ENCODE measurements around the gene NSD2. TPM values are rescaled to one million over a fixed set of nuclear protein-coding genes. Genes with fewer than 3 reads are reported as not detected.

Gene NSD2
- total and polyA plus RNA-seq, 9 donors = 9.1 to 41.9 (median 20.3) TPM

GRCh38 chr4:1883583-1883982, 12.4 kb downstream of the NSD2 start:
- Histone ChIP-seq H3K4me1 (ENCODE audit: insufficient read depth) (no peaks in the 10 kb centered on the region), H3K27me3 (no peaks in the 10 kb centered on the region), H3K4me3 (no peak overlapping the region), H3K36me3 (no peaks in the 10 kb centered on the region), H3K27ac (no peak overlapping the region), H3K9me3 (no peaks in the 10 kb centered on the region)
- 86% methylated on average over 8 of the region's 8 CpGs for WGBS, 3 donors
- intact Hi-C loops (cut with DNase I) = no loop called here
- no peak for TF ChIP-seq CTCF (IDR thresholded peaks at IDR 0.05)
- no peak for TF ChIP-seq POLR2A (IDR thresholded peaks at IDR 0.05)
- no peak for TF ChIP-seq EP300 (IDR thresholded peaks at IDR 0.05)
- no peak for DNase-seq

DNA sequence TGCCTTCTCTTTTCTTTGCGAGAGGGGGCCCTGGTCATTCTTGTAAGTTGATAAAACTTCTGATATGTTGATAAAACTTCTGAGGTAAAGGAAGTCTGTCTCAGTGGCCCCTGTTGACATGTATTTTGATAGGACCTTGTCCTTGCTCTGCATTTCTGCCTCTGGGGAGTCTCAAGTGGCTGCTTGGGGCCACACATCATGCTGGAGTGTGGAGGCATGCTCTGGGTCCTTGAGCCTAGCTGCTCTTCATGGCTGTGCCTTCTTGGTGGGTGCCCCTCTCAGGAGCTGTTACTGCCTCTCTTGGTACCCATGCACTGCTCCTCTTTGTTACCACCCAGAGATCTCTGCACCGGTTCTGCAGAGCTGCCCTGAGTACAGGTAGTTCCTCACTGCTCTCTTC, 14.2 kb downstream of the NSD2 start:
- DNase-seq = no peak
- Histone ChIP-seq H3K36me3 (no peaks in the 10 kb centered on the region), H3K27ac (no peak overlapping the region), H3K9me3 (no peaks in the 10 kb centered on the region), H3K27me3 (no peaks in the 10 kb centered on the region), H3K4me1 (ENCODE audit: insufficient read depth) (no peaks in the 10 kb centered on the region), H3K4me3 (no peak overlapping the region)
- 90 to 91% (median 90%) methylated on average over 2 of the region's 2 CpGs for WGBS, 3 donors
- TF ChIP-seq CTCF (IDR thresholded peaks at IDR 0.05) = no peak
- no peak for TF ChIP-seq POLR2A (IDR thresholded peaks at IDR 0.05)
- no peak for TF ChIP-seq EP300 (IDR thresholded peaks at IDR 0.05)
- intact Hi-C loops (cut with DNase I) = no loop called here

- DNase-seq = no peak
- intact Hi-C loops (cut with DNase I) = no loop called here
- H3K9me3 ChIP-seq = no peaks in the 10 kb centered on the region
- TF ChIP-seq CTCF (IDR thresholded peaks at IDR 0.05) (no peak), EP300 (IDR thresholded peaks at IDR 0.05) (no peak), POLR2A (IDR thresholded peaks at IDR 0.05) (no peak)
- H3K27ac ChIP-seq = no peak overlapping the region
- 71 to 80% (median 74%) methylated on average over 2 of the region's 2 CpGs for WGBS, 3 donors
- H3K4me3 ChIP-seq = no peak overlapping the region
- H3K36me3 ChIP-seq = no peaks in the 10 kb centered on the region
- no peaks in the 10 kb centered on the region for H3K4me1 ChIP-seq (ENCODE audit: insufficient read depth)
- H3K27me3 ChIP-seq = no peaks in the 10 kb centered on the region
Measured at GRCh38 chr4:1887052-1887451, 15.9 kb downstream of the NSD2 start.

GRCh38 chr4:1890979-1891570, 19.9 kb downstream of the NSD2 start:
- WGBS, 3 donors = 92 to 97% (median 96%) methylated on average over 11 of the region's 11 CpGs
- Histone ChIP-seq H3K36me3 (no peaks in the 10 kb centered on the region), H3K4me3 (no peak overlapping the region), H3K27ac (no peak overlapping the region), H3K4me1 (ENCODE audit: insufficient read depth) (no peaks in the 10 kb centered on the region), H3K9me3 (no peaks in the 10 kb centered on the region), H3K27me3 (no peaks in the 10 kb centered on the region)
- DNase-seq = no peak
- no peak for TF ChIP-seq POLR2A (IDR thresholded peaks at IDR 0.05)
- TF ChIP-seq EP300 (IDR thresholded peaks at IDR 0.05) = no peak
- intact Hi-C loops (cut with DNase I) = no loop called here

GRCh38 chr4:1895971-1896657, 24.9 kb downstream of the NSD2 start:
- no peak for DNase-seq
- H3K4me1 ChIP-seq (ENCODE audit: insufficient read depth) = peaks cover 1% of the 10 kb centered on the region
- H3K27ac ChIP-seq = no peak overlapping the region
- no peaks in the 10 kb centered on the region for H3K9me3 ChIP-seq
- TF ChIP-seq CTCF (IDR thresholded peaks at IDR 0.05) = no peak
- TF ChIP-seq POLR2A (IDR thresholded peaks at IDR 0.05) = no peak
- no peak for TF ChIP-seq EP300 (IDR thresholded peaks at IDR 0.05)
- WGBS, 3 donors = 89 to 93% (median 90%) methylated on average over 8 of the region's 8 CpGs
- no peaks in the 10 kb centered on the region for H3K27me3 ChIP-seq
- intact Hi-C loops (cut with DNase I) = loop anchor here (5.0 kb wide), 1 partner anchor 149 kb away; no protein-coding TSS in a partner anchor
- no peak overlapping the region for H3K4me3 ChIP-seq
- H3K36me3 ChIP-seq = no peaks in the 10 kb centered on the region

Data from ovary (tissue), 9 donors.